Measurements from ENCODE around the gene SLC25A24.

GRCh38 chr1:108129999-108130398 lies 70.1 kb downstream of the SLC25A24 start:
- TF ChIP-seq CTCF (IDR thresholded peaks at IDR 0.05) (no peak), POLR2A (IDR thresholded peaks at IDR 0.05) (no peak)
